ENCODE data around the gene RAB39A. TPM values are rescaled to one million over a fixed set of nuclear protein-coding genes. Genes with fewer than 3 reads are reported as not detected.
"Not testable (repeated sequence)": the region's sequence is repeated elsewhere in the genome, so short reads cannot be mapped to it uniquely, and the experiment has no call there.

Gene RAB39A
- total and polyA plus RNA-seq, 7 experiments from 2014 or later, result 0.10 to 1.6 (median 0.38) TPM; not detected in 4

DNA sequence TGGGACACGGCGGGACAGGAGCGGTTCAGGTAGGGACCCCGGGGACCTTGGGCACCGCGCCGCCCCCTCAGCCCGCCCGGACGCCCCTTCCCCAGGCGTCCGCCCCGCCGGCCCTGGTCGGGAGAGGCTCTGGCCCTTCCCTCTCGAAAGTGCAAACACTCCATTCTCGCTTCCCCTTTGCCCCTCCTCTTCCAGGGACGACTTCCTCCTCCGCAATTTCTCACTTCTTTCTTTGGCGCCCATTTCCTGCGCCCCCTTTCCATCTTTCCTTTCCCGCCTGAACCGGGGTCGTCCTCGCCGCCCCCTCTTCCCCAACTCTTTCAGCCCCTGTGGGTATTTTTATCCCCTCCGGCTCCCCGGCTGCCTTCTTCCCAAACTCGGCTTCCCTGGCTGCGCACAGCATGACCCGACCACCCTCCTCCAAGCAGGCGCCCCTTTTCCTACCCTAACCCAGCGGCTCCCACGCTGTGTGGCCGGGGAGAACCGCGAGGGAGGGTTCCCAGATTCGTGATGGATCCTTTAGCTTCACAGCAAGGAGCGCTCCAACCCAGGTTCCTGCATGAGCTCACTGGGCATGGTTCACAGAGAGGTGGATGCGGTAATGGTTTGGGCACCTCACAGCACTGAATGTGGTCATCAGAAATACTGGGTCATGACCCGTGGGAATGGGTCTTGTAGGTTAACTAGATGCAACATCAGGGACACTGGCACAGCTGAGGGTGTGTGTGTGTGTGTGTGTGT, 689 bp downstream of the RAB39A start:
- peak; percentile 19 for ATAC-seq
- H3K9me3 ChIP-seq (ENCODE audit: control insufficient read depth in 2 of 3, low read length in 3 of 3), result no peaks in the 10 kb centered on the region
- peak overlapping the region in 1 of 9 donors; percentile 33 for H3K27ac Mint-ChIP-seq
- H3K4me1 Mint-ChIP-seq, result peaks cover 5 to 15% (median 11%) of the 10 kb centered on the region in 7 donors
- H3K4me3 ChIP-seq (ENCODE audit: low read length), result no peak overlapping the region
- H3K27me3 Mint-ChIP-seq, result peaks cover 34 to 56% (median 46%) of the 10 kb centered on the region in 5 donors
- peaks cover 0 to 14% (median 7%) of the 10 kb centered on the region in 5 donors for H3K36me3 Mint-ChIP-seq
- H3K36me3 ChIP-seq (ENCODE audit: control insufficient read depth in 2 of 3, insufficient read depth in 3 of 3, low read length in 3 of 3), result no peaks in the 10 kb centered on the region
- no peak for DNase-seq
- peaks cover 6 to 7% of the 10 kb centered on the region in 2 donors for H3K4me1 ChIP-seq (ENCODE audit: control insufficient read depth in 2 of 2, insufficient read depth in 2 of 2, low read length in 2 of 2)
- H3K4me3 Mint-ChIP-seq, result peak overlapping the region; percentile 22 to 84 (median 67)
- POLR2A ChIA-PET, result no interaction called here
- peaks cover 0 to 14% (median 5%) of the 10 kb centered on the region in 11 donors for H3K9me3 Mint-ChIP-seq
- H3K27ac ChIP-seq (ENCODE audit: low read depth, low read length), result no peak overlapping the region
- intact Hi-C loops (cut with micrococcal nuclease), result loop anchor here in 1 of 2 donors (1.0 to 10.0 kb wide), 5 partner anchors 67 to 736 kb away; partner anchors contain the start of genes ALKBH8 and DDX10
- H3K27me3 ChIP-seq (ENCODE audit: control insufficient read depth in 2 of 2, insufficient read depth in 2 of 2, low read length in 2 of 2), result peaks cover 0 to 15% of the 10 kb centered on the region in 2 donors
- CTCF ChIA-PET, result no interaction called here

DNA sequence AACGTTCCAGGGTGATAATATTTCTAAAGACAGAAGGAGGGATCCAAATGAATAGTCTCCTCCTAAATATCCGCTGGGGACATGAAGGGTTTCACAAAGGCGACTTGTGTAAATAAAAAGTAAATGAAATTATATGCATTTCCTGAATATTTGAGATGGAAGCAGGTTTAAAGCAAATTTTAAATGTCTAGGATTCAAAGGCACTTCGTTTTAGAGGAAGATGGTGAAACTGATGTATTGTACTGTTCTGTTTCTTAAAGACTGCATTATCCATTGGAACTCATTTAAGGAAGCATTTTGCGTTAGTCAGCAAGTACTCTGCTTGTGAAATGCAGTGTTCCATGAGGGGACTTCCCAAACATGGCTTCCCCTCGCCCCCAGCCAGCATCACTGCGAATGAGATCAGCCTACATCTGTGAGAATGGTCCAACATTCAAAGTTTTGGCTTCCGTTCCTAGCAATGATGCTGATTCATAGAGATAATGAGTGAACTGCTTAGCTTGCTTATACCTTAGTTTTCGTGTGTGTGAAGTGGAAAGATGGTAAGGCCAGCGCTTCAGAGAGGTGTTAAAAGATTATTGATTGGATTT, 1.5 kb downstream of the RAB39A start:
- DNase-seq, result no peak
- POLR2A ChIA-PET, result no interaction called here
- Histone ChIP-seq H3K27ac (ENCODE audit: low read depth, low read length) (no peak overlapping the region), H3K36me3 (ENCODE audit: control insufficient read depth in 2 of 3, insufficient read depth in 3 of 3, low read length in 3 of 3) (no peaks in the 10 kb centered on the region), H3K4me1 (ENCODE audit: control insufficient read depth in 2 of 2, insufficient read depth in 2 of 2, low read length in 2 of 2) (peaks cover 6 to 7% of the 10 kb centered on the region in 2 donors), H3K9me3 (ENCODE audit: control insufficient read depth in 2 of 3, low read length in 3 of 3) (no peaks in the 10 kb centered on the region), H3K27me3 (ENCODE audit: control insufficient read depth in 2 of 2, insufficient read depth in 2 of 2, low read length in 2 of 2) (peaks cover 0 to 11% of the 10 kb centered on the region in 2 donors), H3K4me3 (ENCODE audit: low read length) (no peak overlapping the region)
- H3K27me3 Mint-ChIP-seq, result peaks cover 34 to 48% (median 38%) of the 10 kb centered on the region in 5 donors
- peaks cover 0 to 14% (median 5%) of the 10 kb centered on the region in 11 donors for H3K9me3 Mint-ChIP-seq
- H3K4me3 Mint-ChIP-seq, result peak overlapping the region in 4 of 10 donors; percentile 65 to 84 (median 70)
- H3K27ac Mint-ChIP-seq, result no peak overlapping the region
- CTCF ChIA-PET, result no interaction called here
- intact Hi-C loops (cut with micrococcal nuclease), result loop anchor here in 1 of 2 donors (5.0 to 10.0 kb wide), 4 partner anchors 67 to 735 kb away; partner anchors contain the start of genes ALKBH8 and DDX10
- H3K4me1 Mint-ChIP-seq, result peaks cover 5 to 15% (median 11%) of the 10 kb centered on the region in 7 donors
- H3K36me3 Mint-ChIP-seq, result peaks cover 0 to 14% (median 7%) of the 10 kb centered on the region in 5 donors
- ATAC-seq, result no peak

DNA sequence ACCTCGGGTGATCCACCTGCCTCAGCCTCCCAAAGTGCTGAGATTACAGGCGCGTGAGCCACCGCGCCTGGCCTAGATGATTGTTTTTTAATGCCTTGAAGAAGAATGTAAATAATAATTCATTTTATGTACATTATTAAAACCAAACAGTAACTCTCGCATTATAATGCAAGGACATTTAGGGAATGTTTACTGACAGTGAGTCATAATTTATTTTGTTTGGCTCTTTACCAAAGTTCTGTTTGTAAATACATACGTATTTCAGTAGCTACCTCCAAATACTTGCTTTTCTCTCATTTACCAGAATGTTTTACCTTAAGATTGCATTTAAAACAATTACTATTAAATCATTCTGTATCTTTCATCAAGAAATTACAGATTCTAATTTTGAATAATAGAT, 3.0 kb downstream of the RAB39A start:
- H3K36me3 ChIP-seq (ENCODE audit: control insufficient read depth in 2 of 3, insufficient read depth in 3 of 3, low read length in 3 of 3), result no peaks in the 10 kb centered on the region
- H3K36me3 Mint-ChIP-seq, result peaks cover 0 to 4% (median 0%) of the 10 kb centered on the region in 5 donors
- H3K27ac ChIP-seq (ENCODE audit: low read depth, low read length), result no peak overlapping the region
- H3K4me1 Mint-ChIP-seq, result peaks cover 5 to 13% (median 11%) of the 10 kb centered on the region in 7 donors
- peaks cover 0 to 8% of the 10 kb centered on the region in 2 donors for H3K27me3 ChIP-seq (ENCODE audit: control insufficient read depth in 2 of 2, insufficient read depth in 2 of 2, low read length in 2 of 2)
- H3K4me3 Mint-ChIP-seq, result no peak overlapping the region
- no peak overlapping the region for H3K4me3 ChIP-seq (ENCODE audit: low read length)
- ATAC-seq (no peak), DNase-seq (no peak)
- ChIA-PET POLR2A (no interaction called here), CTCF (no interaction called here)
- peaks cover 0 to 7% (median 2%) of the 10 kb centered on the region in 11 donors for H3K9me3 Mint-ChIP-seq
- intact Hi-C loops (cut with micrococcal nuclease), result no loop called here
- no peaks in the 10 kb centered on the region for H3K9me3 ChIP-seq (ENCODE audit: control insufficient read depth in 2 of 3, low read length in 3 of 3)
- no peak overlapping the region for H3K27ac Mint-ChIP-seq
- peaks cover 26 to 47% (median 32%) of the 10 kb centered on the region in 5 donors for H3K27me3 Mint-ChIP-seq
- H3K4me1 ChIP-seq (ENCODE audit: control insufficient read depth in 2 of 2, insufficient read depth in 2 of 2, low read length in 2 of 2), result peaks cover 6 to 7% of the 10 kb centered on the region in 2 donors

DNA sequence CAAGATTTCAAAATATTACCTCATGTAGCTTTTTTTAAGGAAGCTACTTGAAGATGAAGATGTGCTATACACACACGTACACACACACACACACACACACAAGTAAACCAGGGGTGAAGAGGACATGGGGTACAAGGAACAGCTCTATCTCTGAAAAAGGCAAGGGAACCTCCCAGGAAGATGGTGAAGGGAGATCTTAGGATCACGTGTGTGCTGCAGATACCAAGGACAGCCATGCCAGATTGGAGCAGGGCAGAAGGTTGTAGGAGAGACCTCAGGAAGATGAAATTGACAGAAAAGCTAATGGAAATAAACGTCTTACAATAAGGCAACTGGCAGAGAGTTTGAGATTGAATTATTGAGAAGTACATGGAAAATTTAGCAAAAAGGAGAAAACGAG, 19.7 kb downstream of the RAB39A start:
- no peak overlapping the region for H3K4me3 Mint-ChIP-seq
- ChIA-PET CTCF (no interaction called here), POLR2A (no interaction called here)

DNA sequence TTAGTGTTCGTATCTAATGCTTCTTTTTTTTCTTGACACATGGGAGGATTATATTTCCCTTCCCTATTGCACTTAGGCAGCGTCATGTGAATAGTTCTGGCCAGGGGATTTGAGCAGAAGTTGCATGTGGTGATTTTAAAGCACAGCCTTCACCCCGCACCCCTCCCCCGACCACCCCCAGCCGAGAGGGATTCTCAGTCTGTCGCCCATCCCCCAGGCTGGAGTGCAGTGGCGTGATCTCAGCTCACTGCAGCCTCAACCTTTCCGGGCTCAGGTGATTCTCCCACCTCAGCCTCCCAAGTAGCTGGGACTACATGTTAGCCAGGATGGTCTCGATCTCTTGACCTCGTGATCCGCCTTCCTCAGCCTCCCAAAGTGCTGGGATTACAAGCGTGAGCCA, 20.1 kb downstream of the RAB39A start:
- ATAC-seq; H3K9me3 ChIP-seq (ENCODE audit: control insufficient read depth in 2 of 3, low read length in 3 of 3); H3K4me1 ChIP-seq (ENCODE audit: control insufficient read depth in 2 of 2, insufficient read depth in 2 of 2, low read length in 2 of 2); H3K9me3 Mint-ChIP-seq; CTCF ChIA-PET; H3K27me3 ChIP-seq (ENCODE audit: control insufficient read depth in 2 of 2, insufficient read depth in 2 of 2, low read length in 2 of 2); H3K4me3 ChIP-seq (ENCODE audit: low read length); H3K36me3 ChIP-seq (ENCODE audit: control insufficient read depth in 2 of 3, insufficient read depth in 3 of 3, low read length in 3 of 3); DNase-seq; H3K27ac Mint-ChIP-seq; H3K4me1 Mint-ChIP-seq; intact Hi-C loops (cut with micrococcal nuclease); H3K4me3 Mint-ChIP-seq; H3K36me3 Mint-ChIP-seq; H3K27ac ChIP-seq (ENCODE audit: low read depth, low read length); POLR2A ChIA-PET: not testable (repeated sequence)
- peaks cover 3 to 14% (median 4%) of the 10 kb centered on the region in 5 donors for H3K27me3 Mint-ChIP-seq

More for the DNA sequence above, 19.7 kb downstream of the RAB39A start:
- no peaks in the 10 kb centered on the region for H3K9me3 Mint-ChIP-seq
- Histone ChIP-seq H3K27me3 (ENCODE audit: control insufficient read depth in 2 of 2, insufficient read depth in 2 of 2, low read length in 2 of 2) (no peaks in the 10 kb centered on the region), H3K9me3 (ENCODE audit: control insufficient read depth in 2 of 3, low read length in 3 of 3) (no peaks in the 10 kb centered on the region), H3K27ac (ENCODE audit: low read depth, low read length) (no peak overlapping the region), H3K4me1 (ENCODE audit: control insufficient read depth in 2 of 2, insufficient read depth in 2 of 2, low read length in 2 of 2) (no peaks in the 10 kb centered on the region), H3K4me3 (ENCODE audit: low read length) (no peak overlapping the region), H3K36me3 (ENCODE audit: control insufficient read depth in 2 of 3, insufficient read depth in 3 of 3, low read length in 3 of 3) (no peaks in the 10 kb centered on the region)
- H3K27me3 Mint-ChIP-seq, result peaks cover under 1 to 14% (median 8%) of the 10 kb centered on the region in 5 donors
- H3K36me3 Mint-ChIP-seq, result no peaks in the 10 kb centered on the region
- no peak for DNase-seq
- ATAC-seq, result no peak
- no peak overlapping the region for H3K27ac Mint-ChIP-seq
- H3K4me1 Mint-ChIP-seq, result peaks cover 0 to 1% (median 0%) of the 10 kb centered on the region in 7 donors
- intact Hi-C loops (cut with micrococcal nuclease), result no loop called here

DNA sequence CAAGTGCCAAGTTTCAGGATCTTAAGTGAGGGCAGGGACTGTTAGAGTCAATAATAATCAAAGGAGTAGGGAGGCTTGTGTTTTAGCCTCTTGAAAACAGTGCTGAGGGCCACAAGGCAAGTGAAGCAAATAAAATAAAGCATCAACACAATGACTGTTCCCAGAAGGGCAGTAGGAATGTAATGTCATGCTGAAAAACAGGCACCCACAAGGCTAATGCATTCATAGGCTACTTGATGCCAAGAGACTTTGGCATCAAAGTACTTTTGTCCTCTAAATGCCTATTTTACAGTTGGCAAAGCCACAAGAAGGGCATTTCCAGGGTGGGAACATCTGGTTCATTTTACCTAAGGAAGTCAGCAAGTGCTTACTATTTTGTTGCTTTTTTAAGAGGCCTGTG, 22.9 kb downstream of the RAB39A start:
- Histone ChIP-seq H3K27me3 (ENCODE audit: control insufficient read depth in 2 of 2, insufficient read depth in 2 of 2, low read length in 2 of 2) (no peaks in the 10 kb centered on the region), H3K9me3 (ENCODE audit: control insufficient read depth in 2 of 3, low read length in 3 of 3) (no peaks in the 10 kb centered on the region), H3K27ac (ENCODE audit: low read depth, low read length) (no peak overlapping the region), H3K4me3 (ENCODE audit: low read length) (no peak overlapping the region), H3K4me1 (ENCODE audit: control insufficient read depth in 2 of 2, insufficient read depth in 2 of 2, low read length in 2 of 2) (no peaks in the 10 kb centered on the region), H3K36me3 (ENCODE audit: control insufficient read depth in 2 of 3, insufficient read depth in 3 of 3, low read length in 3 of 3) (no peaks in the 10 kb centered on the region)
- Mint-ChIP-seq H3K4me1 (peaks cover 0 to 1% (median 0%) of the 10 kb centered on the region in 7 donors), H3K4me3 (no peak overlapping the region), H3K27me3 (peaks cover 4 to 17% (median 5%) of the 10 kb centered on the region in 5 donors), H3K27ac (no peak overlapping the region), H3K36me3 (no peaks in the 10 kb centered on the region), H3K9me3 (no peaks in the 10 kb centered on the region)
- ChIA-PET CTCF (no interaction called here), POLR2A (no interaction called here)
- DNase-seq, result no peak
- intact Hi-C loops (cut with micrococcal nuclease), result no loop called here
- no peak for ATAC-seq

All from naive thymus-derived CD4-positive, alpha-beta T cell (primary cell).